Trophoblast cell (in vitro differentiated cells and primary cell): ENCODE measurements around the gene C19orf12.

Source experiments
- DNase-seq, 2 donors: peaks; one replicate each; pipeline ENCODE4 v3.0.0-alpha.2; 2016
- H2AFZ ChIP-seq: 2 replicates; pipeline ENCODE4 v1.6.1; 2013; ENCODE audit warnings: low read length, moderate library complexity, mild to moderate bottlenecking; ENCODE audit not compliant: insufficient read depth, poor library complexity
- H2AK5ac ChIP-seq: 2 replicates; pipeline ENCODE4 v1.6.1; 2013; ENCODE audit warnings: mild to moderate bottlenecking, low read length
- H2BK120ac ChIP-seq: 2 replicates; pipeline ENCODE4 v1.6.1; 2013; ENCODE audit warnings: low read length, mild to moderate bottlenecking, moderate library complexity; ENCODE audit not compliant: insufficient read depth, poor library complexity
- H2BK12ac ChIP-seq: 2 replicates; pipeline ENCODE4 v1.6.1; 2013; ENCODE audit warnings: mild to moderate bottlenecking, low read length, moderate library complexity
- H2BK5ac ChIP-seq: 2 replicates; pipeline ENCODE4 v1.6.1; 2013; ENCODE audit warnings: low read length, low read depth, moderate library complexity, mild to moderate bottlenecking; ENCODE audit not compliant: poor library complexity
- H3K14ac ChIP-seq: 2 replicates; pipeline ENCODE4 v1.6.1; 2013; ENCODE audit warnings: mild to moderate bottlenecking, low read length
- H3K18ac ChIP-seq: 2 replicates; pipeline ENCODE4 v1.6.1; 2013; ENCODE audit warnings: mild to moderate bottlenecking, low read length
- H3K23ac ChIP-seq: 2 replicates; pipeline ENCODE4 v1.6.1; 2013; ENCODE audit warnings: low read length
- H3K27ac ChIP-seq: 2 replicates; pipeline ENCODE4 v1.5.1; 2013; ENCODE audit warnings: low read depth, mild to moderate bottlenecking, inconsistent platforms, low read length, moderate library complexity
- H3K27me3 ChIP-seq: 2 replicates; pipeline ENCODE4 v1.6.1; 2013; ENCODE audit warnings: inconsistent platforms, mild to moderate bottlenecking, low read length, moderate library complexity; ENCODE audit not compliant: insufficient read depth
- H3K36me3 ChIP-seq, 2 experiments: 1 replicate in 1 of 2; 2 replicates in 1 of 2; pipeline ENCODE4 v1.6.1; 2013; ENCODE audit warnings: low read length in 2 of 2, mild to moderate bottlenecking in 2 of 2, moderate library complexity in 1 of 2; ENCODE audit not compliant: insufficient read depth in 2 of 2, control insufficient read depth in 1 of 2
- H3K4ac ChIP-seq: 2 replicates; pipeline ENCODE4 v1.6.1; 2013; ENCODE audit warnings: low read depth, mild to moderate bottlenecking, low read length, moderate library complexity
- H3K4me1 ChIP-seq, 2 experiments: 1 replicate in 1 of 2; 2 replicates in 1 of 2; pipeline ENCODE4 v1.6.1; 2013; ENCODE audit warnings: low read length in 2 of 2, mild to moderate bottlenecking in 2 of 2, moderate library complexity in 1 of 2; ENCODE audit not compliant: insufficient read depth in 2 of 2, control insufficient read depth in 1 of 2
- H3K4me2 ChIP-seq: 2 replicates; pipeline ENCODE4 v1.6.1; 2013; ENCODE audit warnings: inconsistent platforms, mild to moderate bottlenecking, low read length, moderate library complexity
- H3K4me3 ChIP-seq: 2 replicates; pipeline ENCODE4 v1.5.1; 2013; ENCODE audit warnings: mild to moderate bottlenecking, low read depth, low read length, inconsistent platforms
- H3K79me1 ChIP-seq: one replicate; pipeline ENCODE4 v1.6.1; 2013; ENCODE audit warnings: low read length
- H3K79me2 ChIP-seq: 2 replicates; pipeline ENCODE4 v1.6.1; 2013; ENCODE audit warnings: low read length, mild to moderate bottlenecking; ENCODE audit not compliant: control insufficient read depth, insufficient read depth, poor library complexity
- H3K9ac ChIP-seq: 2 replicates; pipeline ENCODE4 v1.6.1; 2013; ENCODE audit warnings: mild to moderate bottlenecking, low read length
- H3K9me3 ChIP-seq: 2 replicates; pipeline ENCODE4 v1.6.1; 2013; ENCODE audit warnings: low read depth, mild to moderate bottlenecking, control low read depth, inconsistent platforms, low read length; ENCODE audit not compliant: insufficient read depth
- H4K12ac ChIP-seq: 2 replicates; pipeline ENCODE4 v1.6.1; 2013; ENCODE audit warnings: low read depth, mild to moderate bottlenecking, low read length, moderate library complexity
- H4K8ac ChIP-seq: 2 replicates; pipeline ENCODE4 v1.6.1; 2013; ENCODE audit warnings: low read depth, mild to moderate bottlenecking, low read length, moderate library complexity
- H4K91ac ChIP-seq: one replicate; pipeline ENCODE4 v1.6.1; 2013; ENCODE audit warnings: low read depth, mild to moderate bottlenecking, low read length, moderate library complexity
- WGBS: extraction: QIAGEN DNeasy Blood & Tissue Kit; methylation state at CpG from one replicate; pipeline ENCODE4 v1.1.7; 2013; ENCODE audit warnings: missing lambda C conversion rate; ENCODE audit not compliant: insufficient read length, insufficient coverage; ENCODE audit errors: extremely low coverage; 5-methylcytosine and 5-hydroxymethylcytosine counted together

C19orf12 gene

DNA sequence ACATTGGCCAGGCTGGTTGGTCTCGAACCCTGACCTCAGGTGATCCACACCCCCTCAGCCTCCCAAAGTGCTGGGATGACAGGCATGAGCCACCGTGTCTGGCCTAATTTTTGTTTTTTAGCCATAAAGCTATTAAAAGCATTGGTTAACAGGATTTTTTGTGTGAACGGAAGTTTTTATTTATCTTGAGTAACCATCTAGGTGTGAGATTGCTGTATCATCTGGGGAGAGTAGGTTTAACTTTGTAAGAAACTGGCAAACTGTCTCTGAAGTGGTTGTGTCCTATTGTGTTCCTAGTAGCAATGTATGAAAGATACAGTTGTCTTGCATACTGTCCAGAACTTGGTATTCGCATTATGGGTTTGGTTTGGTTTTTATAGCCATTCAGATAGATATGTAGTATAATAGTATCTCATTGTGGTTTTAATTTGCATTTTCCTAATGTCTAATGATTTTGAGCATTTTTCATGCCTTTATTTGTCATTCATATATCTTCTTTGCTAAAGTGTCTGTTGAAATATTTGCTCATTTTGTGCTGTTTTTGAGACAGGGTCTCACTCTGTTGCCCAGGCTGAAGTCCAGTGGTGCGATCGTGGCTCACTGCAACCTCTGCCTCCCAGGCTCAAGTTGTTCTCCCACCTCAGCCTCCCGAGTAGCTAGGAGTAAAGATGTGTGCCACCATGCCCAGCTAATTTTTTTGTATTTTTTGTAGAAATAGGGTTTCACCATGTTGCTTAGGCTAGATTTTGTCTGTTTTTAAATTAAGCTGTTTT lies 63.3 kb downstream of the C19orf12 start:
- no peak overlapping the region for H4K12ac ChIP-seq
- DNase-seq, result no peak
- no peak overlapping the region for H3K4me2 ChIP-seq
- no peak overlapping the region for H2BK5ac ChIP-seq
- no peak overlapping the region for H2AK5ac ChIP-seq
- no peak overlapping the region for H3K4me3 ChIP-seq
- H3K4me1 ChIP-seq, result no peaks in the 10 kb centered on the region
- H3K9ac ChIP-seq, result no peak overlapping the region
- no peak overlapping the region for H2BK12ac ChIP-seq
- no CpG with 5 or more reads among the region's 7 CpGs for WGBS
- H3K23ac ChIP-seq, result no peak overlapping the region
- no peak overlapping the region for H2AFZ ChIP-seq
- no peaks in the 10 kb centered on the region for H3K79me2 ChIP-seq
- no peaks in the 10 kb centered on the region for H3K27me3 ChIP-seq
- no peak overlapping the region for H3K4ac ChIP-seq
- no peak overlapping the region for H4K8ac ChIP-seq
- no peak overlapping the region for H3K14ac ChIP-seq
- H3K9me3 ChIP-seq, result peaks cover 2% of the 10 kb centered on the region
- H4K91ac ChIP-seq, result no peak overlapping the region
- no peak overlapping the region for H3K27ac ChIP-seq
- H3K18ac ChIP-seq, result no peak overlapping the region
- H3K36me3 ChIP-seq, result no peaks in the 10 kb centered on the region
- H3K79me1 ChIP-seq, result no peaks in the 10 kb centered on the region
- no peak overlapping the region for H2BK120ac ChIP-seq

- peaks cover 2% of the 10 kb centered on the region for H3K9me3 ChIP-seq
These were observed 64.2 kb downstream of the C19orf12 start for GRCh38 chr19:29650772-29651387.

More at GRCh38 chr19:29650772-29651387, 64.2 kb downstream of the C19orf12 start:
- Histone ChIP-seq H3K4me1 (no peaks in the 10 kb centered on the region), H2BK5ac (no peak overlapping the region), H4K8ac (no peak overlapping the region), H3K14ac (no peak overlapping the region), H3K79me1 (no peaks in the 10 kb centered on the region), H3K9ac (no peak overlapping the region), H2BK12ac (no peak overlapping the region), H3K27ac (no peak overlapping the region), H2BK120ac (no peak overlapping the region), H3K36me3 (no peaks in the 10 kb centered on the region), H3K4me3 (no peak overlapping the region), H4K12ac (no peak overlapping the region), H3K4me2 (no peak overlapping the region), H3K4ac (no peak overlapping the region), H2AK5ac (no peak overlapping the region), H3K23ac (no peak overlapping the region), H2AFZ (no peak overlapping the region), H3K79me2 (no peaks in the 10 kb centered on the region), H3K18ac (no peak overlapping the region), H3K27me3 (no peaks in the 10 kb centered on the region), H4K91ac (no peak overlapping the region)
- no peak for DNase-seq
- no CpG with 5 or more reads among the region's 7 CpGs for WGBS
